Esophagus squamous epithelium (tissue), 4 donors: ENCODE measurements around the gene TBXAS1.

Experiments used
- POLR2A ChIP-seq, 4 donors: fragments of 450-650 bp; IDR thresholded peaks; one replicate each; pipeline ENCODE4 v1.6.1; 2017; ENCODE audit warnings: antibody characterized with exemption in 4 of 4, mild to moderate bottlenecking in 4 of 4, moderate library complexity in 3 of 4
- TF ChIP-seq, protein P1 (sequence below), 6 experiments: fragments of 450-650 bp in 4 of 6; fragments of 200-600 bp in 2 of 6; sonication (generic) in 2 of 6; IDR thresholded peaks; one replicate each; pipeline ENCODE4 v1.5.1; 2016 to 2019; ENCODE audit warnings: antibody characterized with exemption in 6 of 6, mild to moderate bottlenecking in 4 of 6, moderate library complexity in 4 of 6

DNA sequence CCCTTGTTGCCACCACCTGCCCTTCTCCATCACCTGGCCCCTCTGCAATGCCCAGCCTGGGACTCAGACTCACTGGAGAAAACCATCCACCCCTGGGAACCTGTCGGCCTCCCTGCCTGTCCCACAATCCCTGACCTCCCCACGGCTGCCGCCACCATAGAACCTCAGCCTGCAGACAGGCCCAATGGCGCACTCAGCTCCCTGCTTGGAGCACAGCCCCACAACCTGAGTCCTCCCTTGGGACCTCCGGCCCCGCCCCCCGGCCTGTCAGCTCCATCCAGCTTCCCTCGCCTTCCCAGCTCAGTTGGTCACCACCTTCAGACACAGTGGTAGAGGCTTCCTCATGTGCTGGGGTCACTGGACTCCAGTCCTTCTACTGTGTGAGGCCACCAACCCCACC, 192.5 kb downstream of the TBXAS1 start:
- TF ChIP-seq, protein P1, sequence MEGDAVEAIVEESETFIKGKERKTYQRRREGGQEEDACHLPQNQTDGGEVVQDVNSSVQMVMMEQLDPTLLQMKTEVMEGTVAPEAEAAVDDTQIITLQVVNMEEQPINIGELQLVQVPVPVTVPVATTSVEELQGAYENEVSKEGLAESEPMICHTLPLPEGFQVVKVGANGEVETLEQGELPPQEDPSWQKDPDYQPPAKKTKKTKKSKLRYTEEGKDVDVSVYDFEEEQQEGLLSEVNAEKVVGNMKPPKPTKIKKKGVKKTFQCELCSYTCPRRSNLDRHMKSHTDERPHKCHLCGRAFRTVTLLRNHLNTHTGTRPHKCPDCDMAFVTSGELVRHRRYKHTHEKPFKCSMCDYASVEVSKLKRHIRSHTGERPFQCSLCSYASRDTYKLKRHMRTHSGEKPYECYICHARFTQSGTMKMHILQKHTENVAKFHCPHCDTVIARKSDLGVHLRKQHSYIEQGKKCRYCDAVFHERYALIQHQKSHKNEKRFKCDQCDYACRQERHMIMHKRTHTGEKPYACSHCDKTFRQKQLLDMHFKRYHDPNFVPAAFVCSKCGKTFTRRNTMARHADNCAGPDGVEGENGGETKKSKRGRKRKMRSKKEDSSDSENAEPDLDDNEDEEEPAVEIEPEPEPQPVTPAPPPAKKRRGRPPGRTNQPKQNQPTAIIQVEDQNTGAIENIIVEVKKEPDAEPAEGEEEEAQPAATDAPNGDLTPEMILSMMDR (IDR thresholded peaks at IDR 0.05), result no peak
- no peak for TF ChIP-seq POLR2A (IDR thresholded peaks at IDR 0.05)
